Stimulated activated CD8-positive, alpha-beta memory T cell treated with anti-CD3 and anti-CD28 coated beads, Interleukin-15, amount 100 ng/mL, for 4 hours (primary cell): ENCODE results near the gene SCN3A.

ENCODE experiments used
- DNase-seq, 2 donors: peaks; one replicate each; pipeline ENCODE4 v3.0.0-alpha.2; 2020; ENCODE audit warnings: low read depth in 2 of 2

The SCN3A gene

DNA sequence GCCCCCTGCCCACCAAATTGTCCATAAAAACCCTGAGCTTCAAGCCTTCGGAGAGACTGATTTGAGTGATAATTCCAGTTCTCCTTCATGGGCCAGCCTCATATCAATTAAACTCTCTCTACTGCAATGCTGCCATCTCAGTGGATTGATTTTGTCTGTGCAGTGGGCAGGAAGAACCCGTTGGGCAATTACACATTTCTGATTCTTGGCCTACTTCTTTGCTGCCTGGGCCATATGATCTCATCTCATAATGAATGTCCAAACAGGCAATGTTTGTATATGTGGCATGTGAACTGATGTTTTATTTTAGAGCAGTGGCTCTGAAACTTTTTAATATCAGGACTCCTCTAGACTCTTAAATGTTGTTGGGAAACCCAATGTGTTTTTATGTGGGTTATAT is 147.3 kb downstream of the SCN3A start:
- no peak for DNase-seq

DNA sequence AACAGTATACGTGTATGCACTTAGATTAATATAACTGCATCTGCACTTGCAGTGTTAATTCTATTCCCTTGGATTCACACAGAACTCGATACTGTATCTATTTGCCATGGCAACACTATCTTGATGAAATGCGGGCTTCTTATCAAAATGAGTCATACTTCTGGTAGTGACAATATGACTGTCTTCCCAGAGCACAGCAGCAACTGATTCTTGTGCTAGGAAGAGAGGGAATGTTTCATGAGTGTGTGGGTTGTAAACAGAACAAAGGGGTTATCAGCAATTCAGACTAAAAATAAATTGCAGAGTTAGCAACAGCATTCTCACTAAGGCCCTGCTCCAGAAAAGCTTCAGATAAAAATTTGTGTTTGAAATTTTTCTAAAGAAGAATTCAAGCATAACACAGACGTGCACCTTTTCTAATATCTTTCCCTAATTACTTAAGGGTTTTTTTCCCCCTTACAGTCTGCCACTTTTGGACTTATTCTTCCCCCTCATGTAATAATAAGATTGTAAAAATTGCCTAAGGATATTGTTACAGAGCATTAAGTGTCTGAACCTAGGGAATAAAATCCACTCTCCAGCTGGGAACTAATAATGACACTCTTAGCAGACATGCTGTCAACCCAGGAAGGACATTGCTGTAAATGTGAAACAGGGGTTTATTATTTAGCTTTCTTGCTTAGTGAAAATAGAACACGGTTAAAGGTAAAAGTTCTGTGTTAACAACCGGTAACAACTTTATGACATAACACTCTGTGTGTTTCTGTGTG is 148.6 kb downstream of the SCN3A start:
- no peak for DNase-seq

DNA sequence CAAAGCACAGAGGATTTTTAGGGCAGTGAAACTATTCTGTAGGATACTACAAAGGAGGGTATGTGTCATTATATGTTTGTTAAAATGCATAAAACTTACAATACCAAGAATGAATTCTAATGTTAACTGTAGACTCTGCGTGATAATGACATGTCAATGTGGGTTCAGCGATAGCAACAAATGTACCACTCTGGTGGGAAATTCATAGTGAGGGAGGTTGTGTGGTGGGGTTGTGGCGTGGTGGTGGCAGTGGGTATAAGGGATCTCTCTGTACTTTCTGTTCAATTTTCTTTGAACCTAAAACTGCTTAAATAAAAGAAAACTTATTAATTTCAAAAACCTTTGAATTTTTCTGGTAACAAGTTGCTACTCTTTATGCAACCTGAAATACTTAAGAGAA is 149.2 kb downstream of the SCN3A start:
- no peak for DNase-seq

DNA sequence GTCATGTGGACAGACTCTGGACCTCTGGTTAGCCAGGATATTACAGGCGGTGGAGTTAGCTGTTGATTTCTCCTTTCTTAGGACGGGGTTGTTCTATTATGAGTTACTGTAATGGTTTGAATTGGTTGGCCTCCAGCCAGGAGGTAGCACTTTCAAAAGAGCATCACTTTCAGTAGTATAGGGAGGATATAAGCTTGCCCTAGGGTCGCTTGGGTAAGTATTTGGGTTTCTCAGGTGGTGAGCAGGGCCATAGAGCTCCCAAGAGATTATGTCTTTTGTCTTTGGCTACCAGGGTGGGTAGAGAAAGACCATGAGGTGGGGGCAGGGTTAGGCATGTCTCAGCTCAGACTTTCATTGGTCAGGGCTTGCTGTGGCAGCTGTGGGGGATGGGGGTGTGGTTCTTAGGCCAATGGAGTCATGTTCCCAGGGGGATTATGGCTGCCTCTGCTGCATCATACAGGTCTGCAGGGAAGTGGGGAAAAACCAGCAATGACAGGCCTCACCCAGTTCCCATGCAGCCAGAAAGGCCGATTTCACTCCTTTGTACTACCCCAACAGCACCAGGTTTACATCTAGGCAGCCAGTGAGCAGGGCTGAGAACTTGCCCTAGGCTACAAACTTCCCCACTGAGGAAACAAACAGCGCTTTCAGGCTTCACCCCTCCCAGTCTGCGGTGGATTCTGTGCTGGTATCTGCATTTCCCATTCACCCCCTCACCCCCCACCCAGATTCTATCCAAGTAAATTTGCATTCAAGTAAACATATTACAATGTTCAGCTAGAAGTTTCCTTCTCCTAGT is 159.1 kb downstream of the SCN3A start:
- DNase-seq = no peak
